HG03095 (cell line): Measurements from ENCODE around the gene TMEM37.

ENCODE experiments used
- ATAC-seq: cut with Tn5 transposase; IDR thresholded peaks from one replicate; pipeline ENCODE4 v1.9.1; 2021; ENCODE audit warnings: moderate library complexity; ENCODE audit not compliant: unreplicated experiment

TMEM37 gene

DNA sequence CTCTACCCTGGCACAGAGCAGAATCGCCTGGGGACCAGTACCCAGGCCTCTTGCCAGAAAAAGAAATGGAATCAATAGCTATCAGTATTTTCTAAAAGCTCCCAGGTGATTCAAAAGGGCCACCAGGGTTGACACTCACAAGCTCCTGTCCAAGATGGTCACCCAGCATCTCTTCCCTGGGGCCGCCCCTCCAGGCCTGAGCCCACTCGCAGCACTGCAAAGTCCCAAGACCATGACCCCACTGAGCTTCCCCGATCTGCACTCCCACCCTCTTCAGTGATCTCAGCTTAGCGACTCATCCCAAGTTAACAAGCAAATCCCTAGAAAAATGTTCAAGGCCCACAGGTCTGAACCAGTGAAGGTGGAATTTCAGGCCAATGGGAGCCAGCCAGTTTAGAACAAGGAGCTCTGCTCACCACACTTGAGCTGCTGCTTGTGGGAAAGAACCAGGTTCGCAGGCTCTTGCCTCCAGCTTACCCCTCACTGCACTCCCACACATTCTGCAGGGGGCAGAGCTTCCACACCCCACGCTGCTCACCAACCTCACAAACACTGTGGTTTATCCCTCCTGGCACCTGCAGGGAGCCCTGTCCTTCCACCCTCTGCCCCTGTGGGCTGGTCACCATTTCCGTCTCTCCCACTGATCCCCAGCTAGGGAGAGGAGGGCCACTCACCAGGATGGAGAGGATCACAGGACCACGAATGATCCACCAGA lies 19.8 kb downstream of the TMEM37 start:
- no peak for ATAC-seq

DNA sequence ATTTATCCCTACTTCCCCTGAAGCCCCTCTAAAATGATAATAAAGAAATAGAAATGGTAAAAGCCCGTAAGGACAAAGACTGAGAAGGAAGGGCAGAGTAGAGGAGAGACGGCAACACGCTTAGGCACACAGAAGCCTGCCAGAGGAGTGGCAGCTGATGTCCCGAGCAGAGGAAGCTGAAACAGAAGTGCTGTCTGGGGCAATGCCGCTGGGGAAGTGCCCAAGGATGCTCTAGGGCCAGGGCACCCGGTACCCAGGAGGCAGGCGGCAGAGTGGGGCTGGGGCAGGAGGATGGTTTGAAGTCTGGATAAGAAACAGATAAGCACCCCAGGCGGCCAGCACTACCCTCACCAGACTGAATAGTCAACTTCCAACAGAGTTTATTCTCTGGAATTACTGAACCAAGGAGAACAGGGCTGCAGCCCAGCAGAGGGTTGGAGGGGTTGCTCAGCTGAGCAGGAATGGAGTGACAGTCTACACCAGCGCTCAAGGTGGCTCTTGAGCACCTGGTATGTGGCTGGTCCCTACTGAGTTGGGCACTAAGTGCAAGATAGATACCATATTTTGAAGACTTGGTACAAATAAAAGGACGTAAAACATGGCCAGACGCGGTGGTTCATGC lies 22.4 kb downstream of the TMEM37 start:
- no peak for ATAC-seq

DNA sequence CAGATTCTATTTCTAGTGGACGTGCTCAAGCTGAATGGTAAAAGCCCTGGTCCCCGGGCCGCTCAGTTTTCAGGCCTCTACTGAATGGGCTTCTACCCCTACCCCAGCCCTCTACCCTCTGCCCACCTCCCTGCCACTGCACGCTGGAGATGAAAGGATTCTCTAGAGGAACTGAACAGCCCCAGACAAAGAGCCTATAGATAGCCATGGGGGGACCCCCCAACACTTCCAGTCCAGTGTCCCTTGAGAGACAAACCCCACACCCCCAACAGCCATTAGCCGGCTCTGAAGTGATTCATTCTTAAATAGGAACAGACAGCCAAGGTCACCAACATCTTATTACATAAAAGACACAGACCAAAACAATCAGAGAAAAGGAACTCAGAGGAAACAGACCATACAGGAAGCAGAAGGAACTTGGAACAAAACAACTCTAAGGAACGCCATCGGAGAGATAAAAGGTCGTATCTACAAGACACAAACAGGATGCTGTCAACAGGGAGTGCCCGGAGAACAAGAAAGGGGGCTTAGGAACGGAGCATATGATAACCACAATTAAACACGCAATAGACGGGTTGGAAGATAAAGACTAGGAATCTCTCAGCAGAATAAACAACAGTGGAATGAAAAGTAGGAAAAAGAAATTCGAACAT lies 23.5 kb downstream of the TMEM37 start:
- no peak for ATAC-seq

DNA sequence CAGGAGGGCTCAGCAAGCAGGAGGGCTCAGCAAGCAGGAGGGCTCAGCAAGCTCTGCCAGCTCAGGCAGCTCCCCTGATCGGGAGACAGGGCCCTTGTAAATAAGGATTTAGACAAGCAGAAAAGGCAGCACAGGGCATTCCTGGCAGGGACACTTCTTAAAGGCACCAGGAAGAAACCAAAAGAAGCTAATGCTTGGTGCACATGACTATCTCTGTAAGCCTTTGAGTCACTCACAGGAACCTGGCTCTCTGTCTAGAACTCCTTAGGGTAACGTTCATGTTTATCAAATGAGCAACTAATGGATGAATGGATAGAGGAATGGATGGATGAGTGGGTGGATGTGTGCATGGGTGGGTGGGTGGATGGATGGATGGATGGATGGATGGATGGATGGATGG lies 28.4 kb downstream of the TMEM37 start:
- ATAC-seq, result no peak

DNA sequence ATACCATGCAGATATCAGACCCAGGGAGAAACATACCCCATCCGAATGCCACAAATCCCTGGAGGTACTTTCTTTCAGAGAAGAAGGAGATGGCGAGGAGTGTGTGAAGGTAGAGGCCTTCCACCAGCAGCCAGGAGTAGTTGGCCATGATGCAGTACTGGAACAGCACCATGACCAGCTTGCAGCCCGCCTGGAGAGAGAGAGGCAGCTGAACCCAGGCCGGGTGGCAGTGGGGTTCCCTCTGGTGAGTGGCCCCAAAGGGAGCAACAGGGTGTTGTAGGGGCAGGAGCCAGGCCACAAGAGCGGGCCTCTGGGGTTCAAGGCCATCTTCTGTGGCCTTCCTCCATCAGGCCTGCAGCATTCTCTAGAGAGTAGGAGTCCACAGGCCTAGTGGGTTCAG lies 30.2 kb downstream of the TMEM37 start:
- ATAC-seq, result no peak

DNA sequence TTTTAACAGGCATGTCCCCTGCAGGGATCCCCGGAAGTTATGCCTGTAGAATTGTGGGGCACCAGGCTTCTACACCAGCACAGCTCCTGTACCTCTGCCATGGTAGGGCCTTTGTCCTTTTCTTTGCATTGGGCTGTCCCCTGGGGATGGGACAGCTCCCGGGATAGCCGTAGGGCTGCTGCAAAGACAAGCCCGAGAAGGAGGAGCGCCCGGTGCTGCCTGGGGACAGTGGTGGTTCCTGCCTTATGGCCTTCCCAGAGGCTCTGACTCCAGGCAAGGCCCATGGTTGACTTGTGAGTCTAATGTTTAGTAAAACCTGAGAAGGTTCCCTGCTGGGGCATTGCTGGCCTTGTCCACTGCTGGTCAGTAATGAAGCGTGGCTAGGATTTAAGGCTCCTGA lies 30.9 kb downstream of the TMEM37 start:
- no peak for ATAC-seq

DNA sequence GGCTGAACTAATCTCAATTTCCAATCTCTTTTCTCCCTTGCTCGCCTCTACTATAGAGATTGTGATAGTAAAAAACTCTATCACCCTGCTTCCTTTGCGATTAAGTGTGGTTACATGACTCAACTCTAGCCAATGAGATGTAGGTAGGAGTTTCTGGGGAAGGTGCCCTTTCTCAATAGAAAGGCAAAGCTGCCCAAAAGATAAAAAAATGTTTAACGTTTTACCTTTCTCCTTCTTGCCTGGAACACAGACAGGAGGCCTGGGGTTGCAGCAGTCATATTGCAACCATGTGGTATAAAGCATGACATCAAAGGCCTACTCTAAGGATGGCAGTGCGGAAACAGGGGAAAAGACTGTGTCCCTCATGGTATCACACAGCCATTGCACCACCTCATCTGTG lies 31.5 kb downstream of the TMEM37 start:
- ATAC-seq, result no peak

DNA sequence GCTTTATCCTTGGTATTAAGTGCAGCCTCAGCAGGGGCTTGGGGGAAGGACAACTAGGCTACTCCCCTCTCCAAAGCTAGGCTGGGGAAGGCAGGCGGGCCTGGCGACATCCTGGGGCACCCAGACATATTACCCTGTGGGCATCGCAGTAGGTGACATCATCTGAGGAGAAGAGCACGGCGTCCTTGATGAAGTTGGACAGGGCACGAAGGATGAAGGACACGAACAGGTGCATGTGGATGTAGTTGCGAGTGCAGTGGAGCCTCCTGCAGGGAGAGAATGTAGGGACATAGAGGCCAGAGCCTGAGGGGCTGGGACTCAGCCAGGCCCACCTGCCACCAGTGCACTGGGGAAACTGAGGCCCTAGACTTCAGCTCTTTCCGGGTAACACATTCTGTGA lies 32.3 kb downstream of the TMEM37 start:
- no peak for ATAC-seq

DNA sequence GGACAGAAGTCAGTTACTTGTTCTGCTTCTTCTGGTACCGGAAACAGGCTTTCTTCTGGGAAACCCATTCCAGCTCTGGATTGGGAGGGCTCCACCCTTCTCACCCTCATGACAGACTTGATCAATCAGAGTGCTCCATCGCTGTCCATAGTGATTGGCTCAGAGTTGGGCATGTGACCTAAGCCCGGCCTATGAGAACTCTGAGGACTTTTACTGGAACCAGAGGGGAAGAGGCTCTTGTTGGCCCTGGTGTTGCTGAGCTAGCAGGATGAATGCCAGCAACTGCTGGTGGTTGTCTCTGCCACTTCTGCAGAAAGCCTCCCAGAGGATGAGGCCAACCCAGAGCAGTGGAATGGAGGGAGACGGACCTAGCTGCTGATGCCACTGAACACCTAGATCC lies 33.3 kb downstream of the TMEM37 start:
- ATAC-seq, result no peak

DNA sequence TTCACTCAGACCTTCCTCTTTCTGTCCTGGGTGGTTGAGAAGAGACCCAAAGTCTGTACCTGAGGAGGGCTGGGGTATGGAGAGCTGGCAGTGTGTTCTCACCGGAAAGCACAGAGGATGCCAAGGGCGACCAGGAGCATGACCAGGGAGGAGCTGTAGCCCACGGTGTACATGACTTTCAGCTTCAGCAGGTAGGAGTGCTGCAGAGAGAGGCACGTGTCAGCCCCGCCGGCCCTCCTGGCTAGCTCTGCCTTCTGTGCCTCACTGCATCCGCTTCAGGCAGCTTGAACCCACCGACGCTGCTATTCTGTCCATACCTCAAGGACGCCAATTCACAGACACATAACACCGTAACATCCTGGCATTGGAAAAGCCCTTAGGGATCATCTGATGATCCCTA lies 34.0 kb downstream of the TMEM37 start:
- ATAC-seq, result no peak

DNA sequence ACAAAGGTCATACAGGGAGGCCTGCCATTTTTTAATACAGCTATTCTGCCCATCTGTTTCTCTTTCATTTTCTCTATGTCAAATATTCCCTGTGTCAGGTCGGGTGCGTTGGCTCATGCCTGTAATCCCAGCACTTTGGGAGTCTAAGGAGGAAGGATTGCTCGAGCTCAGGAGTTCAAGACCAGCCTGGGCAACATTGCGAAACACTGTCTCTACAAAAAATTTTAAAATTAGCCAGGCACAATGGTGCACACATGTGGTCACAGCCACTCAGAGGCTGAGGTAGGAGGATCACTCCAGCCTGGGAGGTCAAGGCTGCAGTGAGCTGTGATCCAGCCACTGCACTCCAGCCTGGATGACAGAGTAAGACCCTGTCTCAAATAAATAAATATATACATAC lies 34.7 kb downstream of the TMEM37 start:
- ATAC-seq, result no peak

DNA sequence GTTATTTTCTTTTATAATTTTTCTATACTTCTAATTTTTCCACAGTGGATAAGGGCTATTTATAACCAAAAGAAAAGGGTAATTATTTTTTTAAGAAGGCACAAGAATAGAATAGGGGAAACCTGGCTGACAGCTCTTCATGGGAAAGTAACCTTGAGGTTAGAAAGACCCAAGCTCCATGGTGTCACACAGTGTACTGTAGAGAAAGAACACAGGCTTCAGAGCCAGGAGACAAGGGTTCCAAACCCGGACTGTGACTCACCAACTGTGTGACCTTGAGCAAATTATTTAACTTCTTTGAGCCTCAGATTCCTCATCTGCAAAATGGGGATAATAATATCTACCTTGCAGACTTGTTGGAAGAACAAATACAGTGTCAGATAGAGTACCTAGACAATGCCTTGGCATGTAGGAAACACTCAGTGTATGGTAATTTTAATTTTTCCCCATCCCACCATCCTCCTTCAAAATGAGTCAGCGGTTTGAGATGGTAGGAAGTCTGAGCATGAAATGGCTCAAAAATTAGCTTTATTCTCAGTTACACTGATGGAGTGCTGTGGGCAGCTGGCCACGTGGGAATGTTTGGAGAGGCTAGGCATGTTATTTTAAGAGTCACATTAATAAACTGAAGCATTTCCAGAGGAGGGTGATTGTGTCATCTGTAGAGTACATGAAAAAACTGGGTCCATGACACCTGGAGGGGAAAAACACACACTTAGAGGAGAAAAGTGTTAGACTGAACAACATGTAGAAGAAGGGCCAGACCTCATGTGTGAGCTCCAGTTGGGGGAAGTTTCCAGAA lies 36.7 kb downstream of the TMEM37 start:
- no peak for ATAC-seq

DNA sequence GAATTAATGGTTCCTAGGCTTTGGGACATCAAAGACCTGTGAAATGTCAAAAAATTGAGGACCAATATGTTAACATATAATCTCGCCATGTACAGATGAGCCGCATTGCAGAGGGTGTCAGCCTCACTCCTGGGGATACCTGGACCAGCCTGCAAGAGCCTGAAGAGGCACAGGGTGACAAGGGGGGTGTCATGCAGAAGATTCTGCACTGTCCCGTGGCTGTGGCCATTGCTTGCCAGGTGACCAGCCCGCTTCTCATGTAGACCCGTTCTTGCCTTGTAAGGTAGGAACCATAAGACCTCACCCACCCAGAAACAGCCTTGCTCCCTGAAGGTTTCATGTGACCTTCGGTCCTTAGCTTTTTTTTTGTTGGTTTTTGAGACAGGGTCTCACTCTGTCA lies 37.5 kb downstream of the TMEM37 start:
- no peak for ATAC-seq

DNA sequence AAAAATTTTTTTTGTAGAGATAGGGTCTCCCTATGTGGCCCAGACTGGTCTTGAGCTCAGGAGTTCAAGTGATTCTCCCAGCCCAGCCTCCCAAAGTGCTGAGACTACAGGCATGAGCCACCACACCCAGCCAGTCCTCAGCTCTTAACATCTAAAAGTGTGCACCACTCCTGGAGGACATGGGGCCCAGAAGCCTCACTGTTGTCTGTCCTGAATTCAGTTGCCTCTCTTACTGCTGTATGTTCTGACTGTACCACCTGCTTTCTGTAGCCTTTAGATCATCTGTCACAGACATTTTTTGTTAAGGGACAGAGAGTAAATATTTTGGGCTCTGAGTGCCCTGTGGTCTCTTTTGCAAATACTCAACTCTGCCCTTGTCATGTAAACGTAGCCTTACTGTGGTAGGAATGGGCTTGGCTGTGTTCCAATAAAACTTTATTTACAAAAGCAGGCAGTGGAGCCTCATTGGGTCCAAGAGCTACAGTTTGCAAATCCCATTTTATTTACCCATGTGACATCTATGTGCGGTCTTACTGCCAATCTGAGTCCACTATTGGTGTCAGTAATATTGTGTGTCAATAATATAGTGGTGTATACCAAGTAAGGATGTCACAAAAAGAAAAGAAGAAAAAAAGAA lies 38.1 kb downstream of the TMEM37 start:
- no peak for ATAC-seq

DNA sequence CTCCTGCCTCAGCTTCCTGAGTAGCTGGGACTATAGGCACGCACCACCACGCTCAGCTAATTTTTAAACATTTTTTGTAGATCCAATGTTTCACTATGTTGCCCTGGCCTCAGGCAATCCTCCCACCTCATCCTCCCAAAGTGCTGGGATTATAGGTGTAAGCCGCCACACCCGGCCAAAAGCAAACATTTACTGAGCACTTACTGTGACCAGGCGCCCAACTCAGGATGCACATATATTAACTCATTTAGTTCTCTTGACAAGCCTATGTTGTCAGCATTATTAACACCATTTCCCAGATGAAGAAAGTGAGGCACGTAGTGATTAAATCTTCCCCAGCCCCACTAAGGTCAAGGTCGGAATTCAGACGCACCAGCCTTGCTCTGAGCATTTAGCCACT lies 41.1 kb downstream of the TMEM37 start:
- no peak for ATAC-seq

DNA sequence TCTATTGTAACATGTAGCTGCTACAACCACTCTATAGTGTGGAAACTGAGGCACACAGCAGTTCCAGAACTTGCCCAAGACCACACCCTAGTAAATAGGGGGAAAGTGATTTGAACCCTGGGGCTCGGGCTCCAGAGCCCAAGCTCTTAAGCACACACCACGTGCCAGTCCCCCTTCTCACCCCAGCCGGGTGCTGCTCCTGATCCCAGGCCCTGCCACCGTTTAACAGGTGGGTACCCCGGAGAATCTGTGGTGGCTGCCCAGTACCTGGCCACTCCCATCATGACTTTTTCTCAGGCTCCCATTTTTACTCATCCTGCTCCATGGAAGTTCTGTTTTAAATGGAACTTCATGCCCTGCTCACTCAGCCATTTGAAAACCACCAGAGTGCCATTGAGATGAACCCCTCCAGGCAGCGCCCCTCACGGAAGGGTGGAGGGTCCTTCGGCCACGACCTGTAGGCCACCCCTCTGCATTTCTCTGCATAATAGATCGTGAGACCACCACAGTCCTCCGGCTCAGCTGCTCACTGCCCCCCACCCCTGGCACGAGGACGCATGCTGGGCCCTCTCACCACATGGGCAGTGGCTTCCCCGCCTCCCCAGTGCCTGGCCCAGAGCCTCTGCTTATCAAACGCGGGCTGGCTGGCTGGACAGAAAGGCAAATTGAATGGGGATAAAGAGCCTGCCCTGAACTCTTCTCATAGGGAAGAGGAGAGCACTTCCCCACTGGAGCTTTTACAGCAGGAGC lies 42.1 kb downstream of the TMEM37 start:
- ATAC-seq, result no peak

DNA sequence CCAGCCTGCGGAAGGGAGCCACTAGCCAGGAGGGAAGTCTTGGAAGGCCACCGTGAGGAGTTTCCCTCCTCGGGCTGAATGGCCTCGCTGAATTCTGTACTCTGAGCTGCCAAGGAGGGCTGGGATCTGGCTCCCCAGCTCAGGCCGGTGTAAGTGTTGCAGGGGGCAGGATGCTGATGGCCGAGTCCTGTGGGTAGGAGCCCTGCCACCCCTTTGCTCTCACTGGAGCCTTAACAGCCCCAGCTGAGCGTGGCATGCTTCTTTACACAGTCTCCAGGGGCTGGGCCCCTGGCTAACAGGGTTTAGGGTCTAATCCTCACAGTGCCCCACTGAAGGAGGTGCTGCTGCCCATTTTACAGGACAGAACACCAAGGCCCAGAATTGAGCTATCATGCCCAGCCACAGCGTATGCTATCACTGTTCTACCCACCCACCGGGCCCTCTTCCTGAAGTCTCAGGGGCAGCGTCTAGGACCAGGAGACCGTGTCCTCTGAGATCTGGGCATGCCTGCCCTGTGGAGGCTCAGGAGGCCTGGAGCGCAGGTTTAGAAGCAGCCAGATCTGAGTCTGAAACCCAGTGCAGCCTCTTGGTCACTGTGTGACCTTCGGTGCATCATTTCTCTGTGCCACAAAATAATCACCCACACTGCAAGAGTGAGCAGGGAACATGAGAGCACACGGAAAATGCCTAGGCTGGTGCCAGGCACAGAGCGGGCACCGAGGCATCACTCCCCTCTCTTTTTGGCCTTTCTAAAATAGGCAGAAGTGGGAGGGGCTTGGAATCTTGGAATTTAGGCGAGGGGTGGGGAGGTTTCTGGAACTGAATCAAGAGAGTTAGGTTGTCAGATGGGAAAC lies 42.9 kb downstream of the TMEM37 start:
- ATAC-seq, result no peak

DNA sequence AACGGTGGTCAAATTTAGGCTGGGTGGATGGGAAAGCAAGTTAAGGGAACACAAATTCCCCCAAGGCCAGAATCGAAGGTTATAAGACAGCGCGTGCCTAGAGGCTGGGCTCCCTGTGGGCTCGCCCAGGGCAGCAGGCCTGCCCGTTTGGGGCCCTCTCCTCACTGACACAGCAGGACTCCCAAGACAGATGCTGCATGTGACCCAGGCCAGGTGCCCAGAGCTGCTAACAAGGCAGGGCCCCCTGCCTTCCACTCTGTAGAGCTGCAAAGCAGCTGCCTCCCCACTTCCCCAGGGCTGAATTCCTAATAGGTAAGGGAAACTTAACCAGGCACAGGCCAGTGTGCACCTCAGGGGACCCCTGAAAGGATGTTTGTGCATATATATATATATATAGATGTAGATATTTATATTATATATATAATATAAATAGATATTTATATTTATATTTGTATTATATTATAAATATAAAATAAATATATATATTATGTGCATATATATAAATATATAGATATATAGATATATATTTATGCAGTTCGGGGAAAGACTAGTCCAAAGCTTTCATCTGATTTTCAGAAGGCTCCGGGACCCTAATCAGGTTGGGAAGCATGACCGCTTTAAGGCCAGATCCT lies 43.7 kb downstream of the TMEM37 start:
- no peak for ATAC-seq

DNA sequence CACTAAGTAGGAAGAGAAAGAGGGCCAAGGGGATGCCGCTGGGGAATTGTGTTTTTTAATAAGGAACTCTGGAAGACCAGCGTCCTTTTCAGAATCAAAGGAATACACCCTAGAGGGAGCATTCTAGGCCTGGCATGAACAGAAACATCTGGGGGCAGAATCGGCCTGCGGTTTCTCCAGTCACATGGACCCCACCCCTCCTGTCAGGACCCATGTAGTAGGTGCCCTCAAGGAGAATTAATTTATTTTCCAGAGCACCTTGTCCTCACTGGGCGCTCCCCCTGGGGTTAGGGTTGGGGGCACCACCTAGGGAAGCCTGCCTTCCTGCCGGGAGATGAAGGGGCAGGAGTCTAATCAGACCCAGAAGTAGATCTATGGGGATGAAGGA lies 44.2 kb downstream of the TMEM37 start:
- no peak for ATAC-seq
